ENCODE results near the gene IRF9.
A peak's percentile ranks its signal among the peaks of the same experiment; 100 is the strongest.

GRCh38 chr14:24146453-24146977 is 14.6 kb upstream of the IRF9 start, which contains the start of gene PSME2:
- TF ChIP-seq, protein P1, sequence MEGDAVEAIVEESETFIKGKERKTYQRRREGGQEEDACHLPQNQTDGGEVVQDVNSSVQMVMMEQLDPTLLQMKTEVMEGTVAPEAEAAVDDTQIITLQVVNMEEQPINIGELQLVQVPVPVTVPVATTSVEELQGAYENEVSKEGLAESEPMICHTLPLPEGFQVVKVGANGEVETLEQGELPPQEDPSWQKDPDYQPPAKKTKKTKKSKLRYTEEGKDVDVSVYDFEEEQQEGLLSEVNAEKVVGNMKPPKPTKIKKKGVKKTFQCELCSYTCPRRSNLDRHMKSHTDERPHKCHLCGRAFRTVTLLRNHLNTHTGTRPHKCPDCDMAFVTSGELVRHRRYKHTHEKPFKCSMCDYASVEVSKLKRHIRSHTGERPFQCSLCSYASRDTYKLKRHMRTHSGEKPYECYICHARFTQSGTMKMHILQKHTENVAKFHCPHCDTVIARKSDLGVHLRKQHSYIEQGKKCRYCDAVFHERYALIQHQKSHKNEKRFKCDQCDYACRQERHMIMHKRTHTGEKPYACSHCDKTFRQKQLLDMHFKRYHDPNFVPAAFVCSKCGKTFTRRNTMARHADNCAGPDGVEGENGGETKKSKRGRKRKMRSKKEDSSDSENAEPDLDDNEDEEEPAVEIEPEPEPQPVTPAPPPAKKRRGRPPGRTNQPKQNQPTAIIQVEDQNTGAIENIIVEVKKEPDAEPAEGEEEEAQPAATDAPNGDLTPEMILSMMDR (IDR thresholded peaks at IDR 0.05 in 4 of 5, conservative IDR thresholded peaks at IDR 0.05 in 1 of 5): no peak
- peak in 1 of 2 donors; percentile 21 for TF ChIP-seq POLR2A (IDR thresholded peaks at IDR 0.05)
